ENCODE data around the gene EFNB2.

The EFNB2 gene

GRCh38 chr13:106498571-106498970 lies 36.9 kb downstream of the EFNB2 start:
- no peak for ATAC-seq

- no peak for ATAC-seq
These were observed 37.3 kb downstream of the EFNB2 start for GRCh38 chr13:106498158-106498557.

- no peak for ATAC-seq
These were observed 38.4 kb downstream of the EFNB2 start for GRCh38 chr13:106497079-106497478.

DNA sequence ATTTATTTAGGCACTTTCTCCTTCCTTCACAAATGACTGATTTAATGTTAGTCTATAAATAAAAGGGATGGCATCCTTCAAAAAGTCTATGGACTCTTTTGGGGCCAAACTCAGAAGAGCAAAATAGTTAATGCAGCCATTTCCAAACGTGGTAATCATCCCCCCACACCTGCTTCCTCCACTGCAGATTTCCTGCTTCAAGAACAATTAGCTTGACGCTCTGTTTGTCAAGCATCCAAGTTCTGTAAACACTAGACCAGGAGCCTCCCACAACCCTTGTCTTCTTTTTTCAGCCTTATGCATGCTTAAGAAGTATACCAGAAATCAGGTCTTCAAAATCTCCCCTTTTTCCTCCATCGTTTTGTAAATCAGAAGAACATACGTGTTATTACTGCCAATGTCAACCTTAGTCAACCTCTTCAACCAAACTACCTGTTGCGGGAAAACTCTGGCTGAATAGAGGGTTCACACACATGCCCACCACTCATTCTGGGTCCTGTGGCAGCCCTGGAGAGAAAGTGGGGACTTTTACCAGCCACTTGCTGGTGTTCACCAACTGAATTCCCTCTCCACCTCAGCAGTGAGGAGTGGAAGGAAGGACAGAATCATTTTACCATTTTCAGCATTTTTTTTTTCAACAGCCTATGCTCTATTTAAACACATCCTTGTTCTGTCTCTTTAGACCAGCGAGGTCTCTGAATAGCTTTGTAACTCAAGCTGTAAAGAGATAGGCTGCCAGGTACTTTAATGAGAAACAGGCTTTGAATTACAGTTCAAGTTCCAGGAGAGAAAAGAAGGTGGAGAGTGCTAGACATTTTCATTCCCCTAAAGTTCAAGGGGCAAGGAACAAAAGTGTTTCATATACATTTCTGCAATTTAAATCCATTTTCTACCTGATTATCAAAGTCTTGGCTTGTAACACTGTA lies 39.1 kb downstream of the EFNB2 start:
- ATAC-seq = no peak

- ATAC-seq = no peak
These were observed 40.5 kb downstream of the EFNB2 start for GRCh38 chr13:106494936-106495335.

DNA sequence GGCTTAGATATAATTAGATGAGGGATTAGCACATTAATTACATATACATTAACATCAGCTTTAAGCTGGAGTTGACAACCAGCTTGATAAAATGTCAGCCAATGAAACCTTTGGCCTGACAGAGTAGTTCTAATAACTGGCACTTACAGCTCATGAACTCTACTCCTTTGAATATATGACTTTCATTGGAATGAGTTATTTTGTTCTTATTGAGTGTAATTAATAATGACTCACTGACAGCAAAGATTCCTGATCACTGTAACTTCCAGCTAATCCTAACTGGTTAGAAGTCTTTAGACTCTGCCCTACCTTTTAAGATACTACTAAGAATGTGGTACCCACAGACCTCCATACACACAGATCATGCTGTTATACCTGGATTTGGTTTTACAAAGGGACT lies 41.0 kb downstream of the EFNB2 start:
- ATAC-seq = no peak

- peak; percentile 20 to 21 for ATAC-seq
These were observed 41.8 kb downstream of the EFNB2 start for GRCh38 chr13:106493533-106494220.

GRCh38 chr13:106492588-106493475 lies 42.6 kb downstream of the EFNB2 start:
- no peak for ATAC-seq

DNA sequence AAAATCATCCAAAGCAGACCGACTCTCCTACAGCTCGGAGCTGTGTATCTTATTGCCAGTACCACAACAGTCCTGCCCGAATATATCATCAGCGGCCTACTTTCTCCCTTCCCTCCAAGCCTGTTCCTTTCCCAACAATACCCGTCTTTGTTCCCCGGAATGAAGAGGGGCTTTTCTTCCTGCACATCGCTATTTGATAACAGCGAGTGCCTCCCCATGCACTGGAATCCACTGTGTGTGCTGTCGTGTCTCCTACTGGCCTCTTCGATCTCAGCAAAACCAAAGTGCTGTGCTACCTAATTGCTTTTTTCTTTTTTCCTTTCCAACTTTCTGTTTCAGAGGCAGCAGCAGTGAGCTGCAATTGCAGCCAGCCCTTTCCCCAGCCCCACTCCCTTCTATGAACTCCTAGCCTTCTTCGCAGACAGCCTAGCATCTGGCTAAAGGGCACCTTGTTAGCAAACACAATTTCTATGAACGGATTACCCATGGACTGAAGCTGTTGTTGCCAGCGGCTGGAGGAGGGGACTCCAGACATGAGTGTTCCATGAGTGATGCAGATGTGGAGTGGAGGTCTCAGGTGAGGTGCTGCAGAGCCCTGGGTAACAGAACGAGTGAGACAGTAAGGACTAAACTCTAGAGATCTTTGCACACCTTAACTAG lies 43.4 kb downstream of the EFNB2 start:
- no peak for ATAC-seq

- ATAC-seq = no peak
These were observed 44.0 kb downstream of the EFNB2 start for GRCh38 chr13:106491463-106491862.

DNA sequence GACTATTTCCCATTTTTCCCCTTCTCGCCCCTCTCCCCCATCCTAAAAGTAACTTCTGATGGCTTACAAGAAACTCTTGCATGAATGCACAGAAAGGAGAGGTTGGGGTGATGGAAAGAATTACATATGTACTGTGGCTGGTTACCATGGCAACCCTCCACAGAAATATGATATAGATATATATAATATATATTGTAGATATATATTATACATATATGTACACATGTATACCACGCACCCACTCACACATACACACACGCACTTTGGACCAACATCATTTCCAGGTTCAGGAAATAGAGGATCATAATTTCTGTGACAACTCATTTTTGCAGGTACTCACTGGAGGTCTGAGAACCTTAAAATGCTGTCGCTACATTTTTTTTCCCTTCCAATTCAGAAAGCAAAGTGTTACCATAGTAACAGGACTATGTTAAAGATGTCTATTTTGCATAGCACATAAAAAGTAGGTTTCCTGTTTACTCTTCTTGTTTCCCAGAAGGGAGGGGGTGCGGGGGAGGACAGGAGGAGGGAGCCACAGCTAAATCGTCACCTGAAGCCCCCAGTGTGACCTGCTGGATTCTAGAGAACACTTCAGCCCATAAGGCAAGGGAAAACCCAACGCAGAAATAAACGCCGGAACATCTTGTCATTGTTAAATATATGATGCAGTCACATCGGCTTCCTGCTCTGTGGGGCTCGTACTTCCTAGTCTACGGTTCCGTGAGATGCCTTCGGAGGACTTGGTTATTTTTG lies 44.7 kb downstream of the EFNB2 start:
- ATAC-seq = no peak

GRCh38 chr13:106489849-106490568 lies 45.5 kb downstream of the EFNB2 start:
- no peak for ATAC-seq

- ATAC-seq = no peak
These were observed 46.8 kb downstream of the EFNB2 start for GRCh38 chr13:106488686-106489085.

DNA sequence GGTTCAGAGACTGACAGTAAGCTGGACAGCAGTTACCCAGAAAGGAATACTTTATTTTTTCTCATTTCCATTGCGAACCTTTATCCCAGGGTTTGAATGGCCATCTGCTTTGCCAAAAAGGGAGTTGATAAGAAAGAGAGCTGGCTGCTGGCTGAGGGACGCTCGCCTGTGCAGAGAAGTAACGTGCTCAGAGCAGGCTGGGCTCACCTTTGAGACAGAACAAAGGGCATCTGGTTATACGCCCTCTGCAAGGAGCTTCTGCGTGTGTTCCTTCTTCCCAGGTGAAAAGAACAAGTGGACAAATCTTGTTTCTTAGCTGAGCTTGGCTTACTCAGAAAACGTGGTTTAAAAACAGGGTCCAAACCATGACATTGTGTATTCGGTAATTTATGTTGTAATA lies 47.4 kb downstream of the EFNB2 start:
- ATAC-seq = no peak

DNA sequence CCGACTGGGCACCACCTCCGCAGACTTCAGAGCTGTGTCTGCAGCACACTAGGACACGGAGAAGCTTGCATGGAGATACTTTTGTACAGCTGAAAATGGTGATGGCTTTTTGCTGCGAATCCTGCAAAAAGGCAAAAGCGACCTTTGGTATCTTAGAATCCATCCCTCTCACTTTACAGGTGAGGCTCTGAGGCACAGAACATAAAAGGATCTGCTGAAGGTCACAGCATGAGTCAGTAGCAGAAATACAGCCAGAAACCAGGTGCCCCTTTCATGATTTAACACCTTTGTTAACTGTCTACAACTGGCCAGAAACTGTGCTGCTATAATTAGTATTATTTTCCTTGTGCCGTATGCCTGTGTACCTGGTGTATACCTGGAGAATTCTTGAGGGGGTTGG lies 48.3 kb downstream of the EFNB2 start:
- no peak for ATAC-seq

- ATAC-seq = no peak
These were observed 49.2 kb downstream of the EFNB2 start for GRCh38 chr13:106486287-106486686.

- no peak for ATAC-seq
These were observed 50.8 kb downstream of the EFNB2 start for GRCh38 chr13:106484537-106485193.

GRCh38 chr13:106484084-106484483 lies 51.4 kb downstream of the EFNB2 start:
- ATAC-seq = no peak

- no peak for ATAC-seq
These were observed 53.5 kb downstream of the EFNB2 start for GRCh38 chr13:106481919-106482318.

DNA sequence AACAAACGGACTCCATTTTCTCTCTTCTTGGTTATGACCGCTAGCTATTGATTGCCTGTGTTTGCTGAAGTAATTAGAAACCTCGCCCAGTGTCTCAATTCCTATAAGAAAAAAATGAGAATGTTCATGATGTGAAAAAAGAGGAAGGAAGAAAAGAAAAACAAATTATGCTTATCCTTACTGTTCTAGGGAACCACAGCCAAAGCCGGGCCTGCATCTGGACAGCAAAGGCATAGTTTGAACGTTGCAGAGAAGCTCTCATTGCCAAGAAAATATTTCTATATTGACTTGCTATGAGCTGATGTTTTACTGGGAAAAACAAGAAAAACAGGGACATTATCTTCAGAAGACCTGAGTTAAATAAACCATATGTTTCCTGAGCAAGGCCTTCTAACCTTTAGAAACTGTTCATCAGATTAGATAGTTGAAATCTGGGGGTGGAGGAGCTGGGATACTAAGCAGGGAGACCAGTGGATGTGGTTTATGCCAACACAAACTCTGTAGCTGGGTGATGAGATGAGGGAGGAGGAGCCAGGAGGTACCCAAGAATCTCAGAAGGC lies 55.0 kb downstream of the EFNB2 start:
- no peak for ATAC-seq

Measured in activated CD4-positive, CD25-positive, alpha-beta regulatory T cell treated with anti-CD3 and anti-CD28 coated beads, Interleukin-2, amount 50 U/mL, for 24 hours (primary cell).